GM12865 (cell line): Measurements from ENCODE around the gene CGNL1.

Experiments
- DNase-seq: peaks from one replicate; pipeline ENCODE4 v3.0.0; 2010; ENCODE audit warnings: low read depth
- H3K4me3 ChIP-seq: 2 replicates; pipeline ENCODE4 v1.5.1; 2011; ENCODE audit warnings: mild to moderate bottlenecking, low read depth, low read length, control low read depth
- CTCF ChIP-seq: IDR thresholded peaks from 2 replicates; pipeline ENCODE4 v1.5.1; 2011; ENCODE audit warnings: low read length, control low read depth, low read depth, inconsistent platforms; ENCODE audit not compliant: insufficient read depth; ENCODE audit errors: missing control alignments

Gene CGNL1

DNA sequence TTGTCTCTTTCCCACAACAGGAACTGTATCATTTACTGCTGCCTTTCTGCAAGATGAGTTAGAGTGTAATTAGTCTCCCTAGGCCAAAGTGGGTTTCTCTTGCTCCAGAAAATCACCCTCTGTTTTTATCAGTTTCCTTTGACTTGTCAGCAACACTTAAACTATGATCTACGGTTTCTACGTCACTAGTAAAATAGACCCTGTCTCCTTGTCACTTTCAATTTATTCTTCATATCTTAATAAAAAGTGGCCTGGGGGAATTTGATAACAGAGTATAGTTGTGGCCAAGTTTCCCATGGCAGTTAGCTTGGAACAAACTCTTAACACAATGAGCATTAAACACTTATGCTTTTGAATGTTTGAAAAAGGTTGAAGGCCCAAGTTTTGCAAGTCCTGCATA is 79.6 kb downstream of the CGNL1 start:
- H3K4me3 ChIP-seq = no peak overlapping the region
- TF ChIP-seq CTCF = no peak
- DNase-seq = no peak

DNA sequence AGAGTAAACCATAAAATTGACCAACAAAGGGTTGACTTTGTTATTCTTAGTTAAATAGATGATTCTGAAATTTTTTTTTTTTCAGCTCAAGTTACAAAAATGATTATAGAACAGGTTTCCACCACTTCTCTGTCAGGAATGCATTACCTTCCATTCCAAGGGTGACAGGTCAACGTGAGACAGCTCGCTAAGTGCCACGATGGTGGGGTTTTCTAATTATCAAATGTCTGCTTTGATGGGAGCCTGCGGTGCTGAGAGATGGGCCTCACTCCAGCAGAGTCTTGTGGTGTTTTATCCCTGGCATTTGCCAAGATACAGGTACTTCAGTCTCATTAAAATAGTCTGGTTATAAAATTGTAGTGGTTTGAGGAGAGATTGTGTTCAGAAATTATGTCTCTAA is 80.3 kb downstream of the CGNL1 start:
- H3K4me3 ChIP-seq = no peak overlapping the region
- no peak for TF ChIP-seq CTCF
- DNase-seq = no peak

GRCh38 chr15:57457726-57458125 is 81.4 kb downstream of the CGNL1 start:
- DNase-seq = no peak
- no peak for TF ChIP-seq CTCF
- H3K4me3 ChIP-seq = no peak overlapping the region

- no peak overlapping the region for H3K4me3 ChIP-seq
- no peak for TF ChIP-seq CTCF
- no peak for DNase-seq
These were observed 82.1 kb downstream of the CGNL1 start for GRCh38 chr15:57458356-57458781.

- no peak overlapping the region for H3K4me3 ChIP-seq
- no peak for DNase-seq
- no peak for TF ChIP-seq CTCF
These were observed 84.0 kb downstream of the CGNL1 start for GRCh38 chr15:57460208-57460816.

DNA sequence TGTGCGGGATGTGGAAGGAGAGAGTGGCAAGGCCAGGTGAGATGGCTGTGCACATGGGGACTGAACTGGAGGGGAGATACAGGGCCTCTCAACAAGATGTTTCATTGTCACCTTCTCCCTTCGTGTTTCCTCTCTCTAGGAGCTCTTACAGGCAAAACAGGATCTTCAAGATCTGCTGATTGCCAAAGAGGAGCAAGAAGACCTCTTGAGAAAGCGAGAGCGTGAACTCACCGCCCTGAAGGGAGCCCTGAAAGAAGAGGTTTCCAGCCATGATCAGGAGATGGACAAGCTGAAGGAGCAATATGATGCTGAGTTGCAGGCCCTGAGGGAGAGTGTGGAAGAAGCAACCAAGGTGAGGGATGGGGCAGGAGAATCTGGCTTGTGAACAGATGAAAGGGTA is 85.2 kb downstream of the CGNL1 start:
- TF ChIP-seq CTCF = no peak
- no peak for DNase-seq
- H3K4me3 ChIP-seq = no peak overlapping the region

DNA sequence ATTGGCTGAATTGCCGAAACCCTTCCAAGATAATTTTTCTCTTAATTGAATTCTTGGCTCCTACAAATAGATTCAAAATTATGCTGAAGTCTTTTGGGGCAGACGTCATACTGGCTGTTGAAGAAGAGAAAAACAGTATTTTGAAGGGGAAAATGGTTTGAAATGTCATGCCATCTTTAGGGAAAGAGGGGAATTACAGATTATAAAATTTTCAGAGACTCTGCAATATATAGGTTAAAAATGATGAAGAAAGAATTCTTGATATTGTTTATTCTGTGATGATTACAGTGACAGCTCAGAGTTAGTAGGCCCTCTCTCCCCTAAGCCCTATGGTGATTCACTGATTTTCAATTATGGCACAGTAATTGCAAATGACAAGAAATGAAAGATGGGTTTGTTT is 86.1 kb downstream of the CGNL1 start:
- no peak overlapping the region for H3K4me3 ChIP-seq
- DNase-seq = no peak
- TF ChIP-seq CTCF = no peak
